HepG2 (cell line): ENCODE results near the gene TMEM229B.

Experiments used
- KAT7 ChIP-seq: IDR thresholded peaks from 2 replicates; pipeline ENCODE4 v1.6.1; 2018; ENCODE audit warnings: borderline replicate concordance, missing compliant biosample characterization
- NFYB ChIP-seq: sonication (generic); formaldehyde crosslinking; IDR thresholded peaks from 2 replicates; pipeline ENCODE4 v1.4.0; 2020; ENCODE audit warnings: missing genetic modification reagents
- POLR2A ChIP-seq, 2 experiments: IDR thresholded peaks; 2 replicates each; pipeline ENCODE4 v1.6.1; 2011; ENCODE audit warnings: low read depth in 2 of 2, low read length in 2 of 2, mild to moderate bottlenecking in 1 of 2, moderate library complexity in 1 of 2; ENCODE audit not compliant: insufficient read depth in 1 of 2
- PRPF4 ChIP-seq: fragments of 200-400 bp; formaldehyde crosslinking; IDR thresholded peaks from 2 replicates; pipeline ENCODE4 v1.6.1; 2016; ENCODE audit warnings: low read length, low read depth; ENCODE audit not compliant: poor library complexity, severe bottlenecking
- TBX3 ChIP-seq: fragments of 450-650 bp; IDR thresholded peaks from 2 replicates; pipeline ENCODE4 v1.6.1; 2017; ENCODE audit warnings: antibody characterized with exemption, mild to moderate bottlenecking, inconsistent platforms, borderline replicate concordance
- ZNF556 ChIP-seq: sonication (generic); formaldehyde crosslinking; IDR thresholded peaks from 2 replicates; pipeline ENCODE4 v1.4.0; 2020; ENCODE audit warnings: mild to moderate bottlenecking, missing genetic modification reagents, borderline replicate concordance
- ZSCAN20 ChIP-seq: sonication (generic); formaldehyde crosslinking; IDR thresholded peaks from 2 replicates; pipeline ENCODE4 v1.4.0; 2020; ENCODE audit warnings: missing genetic modification reagents, mild to moderate bottlenecking, borderline replicate concordance
- TF ChIP-seq, protein P1 (sequence below): sonication (generic); formaldehyde crosslinking; IDR thresholded peaks from 2 replicates; pipeline ENCODE4 v1.5.0; 2020; ENCODE audit warnings: mild to moderate bottlenecking, missing genetic modification reagents, moderate library complexity
- TF ChIP-seq, protein P2 (sequence below): sonication (generic); formaldehyde crosslinking; IDR thresholded peaks from 2 replicates; pipeline ENCODE4 v1.4.0; 2020; ENCODE audit warnings: missing genetic modification reagents

DNA sequence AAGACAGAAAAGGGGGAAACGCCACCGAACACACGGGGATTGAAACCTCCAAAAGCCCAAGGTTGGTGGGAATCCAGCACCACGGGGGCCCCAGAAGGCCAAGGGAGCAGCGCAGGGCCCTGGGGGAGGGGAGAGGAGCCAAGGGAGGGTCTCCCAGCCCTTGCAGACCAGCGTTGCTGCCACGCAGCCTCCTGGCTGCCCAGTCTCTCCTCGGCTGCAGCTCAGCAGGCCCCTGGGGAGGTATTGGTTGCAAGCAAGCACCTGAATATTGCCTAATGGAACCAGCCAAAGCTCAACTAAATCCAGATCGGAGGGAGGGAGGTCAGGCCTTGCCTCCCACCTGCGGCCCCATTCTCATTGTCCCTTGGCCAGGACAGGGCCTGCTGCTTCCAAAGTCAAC is 15.8 kb downstream of the TMEM229B start:
- TF ChIP-seq, protein P1, sequence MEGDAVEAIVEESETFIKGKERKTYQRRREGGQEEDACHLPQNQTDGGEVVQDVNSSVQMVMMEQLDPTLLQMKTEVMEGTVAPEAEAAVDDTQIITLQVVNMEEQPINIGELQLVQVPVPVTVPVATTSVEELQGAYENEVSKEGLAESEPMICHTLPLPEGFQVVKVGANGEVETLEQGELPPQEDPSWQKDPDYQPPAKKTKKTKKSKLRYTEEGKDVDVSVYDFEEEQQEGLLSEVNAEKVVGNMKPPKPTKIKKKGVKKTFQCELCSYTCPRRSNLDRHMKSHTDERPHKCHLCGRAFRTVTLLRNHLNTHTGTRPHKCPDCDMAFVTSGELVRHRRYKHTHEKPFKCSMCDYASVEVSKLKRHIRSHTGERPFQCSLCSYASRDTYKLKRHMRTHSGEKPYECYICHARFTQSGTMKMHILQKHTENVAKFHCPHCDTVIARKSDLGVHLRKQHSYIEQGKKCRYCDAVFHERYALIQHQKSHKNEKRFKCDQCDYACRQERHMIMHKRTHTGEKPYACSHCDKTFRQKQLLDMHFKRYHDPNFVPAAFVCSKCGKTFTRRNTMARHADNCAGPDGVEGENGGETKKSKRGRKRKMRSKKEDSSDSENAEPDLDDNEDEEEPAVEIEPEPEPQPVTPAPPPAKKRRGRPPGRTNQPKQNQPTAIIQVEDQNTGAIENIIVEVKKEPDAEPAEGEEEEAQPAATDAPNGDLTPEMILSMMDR (CRISPR knock-in tag), result no peak
- no peak for TF ChIP-seq NFYB (CRISPR knock-in tag)
- TF ChIP-seq ZNF556 (CRISPR knock-in tag), result no peak
- TF ChIP-seq TBX3, result no peak
- no peak for TF ChIP-seq ZSCAN20
- no peak for TF ChIP-seq PRPF4
- TF ChIP-seq, protein P2, sequence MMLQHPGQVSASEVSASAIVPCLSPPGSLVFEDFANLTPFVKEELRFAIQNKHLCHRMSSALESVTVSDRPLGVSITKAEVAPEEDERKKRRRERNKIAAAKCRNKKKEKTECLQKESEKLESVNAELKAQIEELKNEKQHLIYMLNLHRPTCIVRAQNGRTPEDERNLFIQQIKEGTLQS (CRISPR knock-in tag), result no peak
- no peak for TF ChIP-seq KAT7 (CRISPR knock-in tag)
- TF ChIP-seq POLR2A (IDR thresholded peaks at IDR 0.05; ENCODE audit: insufficient read depth in 1 of 2, low read depth in 2 of 2, low read length in 2 of 2), result no peak
